H9 (cell line): Measurements from ENCODE around the gene MLYCD. TPM values are rescaled to one million over a fixed set of nuclear protein-coding genes. Genes with fewer than 3 reads are reported as not detected.

Experiments used
- DNase-seq: peaks from one replicate; pipeline ENCODE4 v3.0.0-alpha.2; 2017
- H2AFZ ChIP-seq: one replicate; pipeline ENCODE4 v1.6.1; 2013; ENCODE audit warnings: mild to moderate bottlenecking, low read length, control low read depth, moderate library complexity
- H2AK5ac ChIP-seq: 2 replicates; pipeline ENCODE4 v1.6.1; 2013; ENCODE audit warnings: low read length, control low read depth, mixed read lengths; ENCODE audit not compliant: insufficient read length
- H2BK120ac ChIP-seq: one replicate; pipeline ENCODE4 v1.6.1; 2013; ENCODE audit warnings: low read depth, mild to moderate bottlenecking, low read length, control low read depth, inconsistent platforms; ENCODE audit not compliant: poor library complexity, severe bottlenecking
- H2BK12ac ChIP-seq: 2 replicates; pipeline ENCODE4 v1.6.1; 2013; ENCODE audit warnings: low read length, control low read depth, mixed read lengths, low read depth; ENCODE audit not compliant: insufficient read length
- H2BK15ac ChIP-seq: 2 replicates; pipeline ENCODE4 v1.6.1; 2013; ENCODE audit warnings: low read depth, low read length, control low read depth
- H2BK20ac ChIP-seq: one replicate; pipeline ENCODE4 v1.6.1; 2013; ENCODE audit warnings: low read depth, mild to moderate bottlenecking, low read length, control low read depth, inconsistent platforms; ENCODE audit not compliant: poor library complexity, severe bottlenecking
- H2BK5ac ChIP-seq: 2 replicates; pipeline ENCODE4 v1.6.1; 2013; ENCODE audit warnings: low read length, control low read depth, mixed read lengths; ENCODE audit not compliant: insufficient read length
- H3K14ac ChIP-seq: 2 replicates; pipeline ENCODE4 v1.6.1; 2013; ENCODE audit warnings: low read length, control low read depth; ENCODE audit not compliant: insufficient read depth
- H3K18ac ChIP-seq: 2 replicates; pipeline ENCODE4 v1.6.1; 2013; ENCODE audit warnings: low read depth, mild to moderate bottlenecking, mixed read lengths, low read length, control low read depth; ENCODE audit not compliant: insufficient read length
- H3K23ac ChIP-seq: 2 replicates; pipeline ENCODE4 v1.6.1; 2013; ENCODE audit warnings: low read length, control low read depth, mixed read lengths, low read depth; ENCODE audit not compliant: insufficient read length
- H3K23me2 ChIP-seq: 2 replicates; pipeline ENCODE4 v1.6.1; 2013; ENCODE audit warnings: low read depth, mild to moderate bottlenecking, mixed read lengths, low read length, control low read depth; ENCODE audit not compliant: insufficient read length, poor library complexity, severe bottlenecking
- H3K27ac ChIP-seq: 2 replicates; pipeline ENCODE4 v1.5.1; 2013; ENCODE audit warnings: low read length, control low read depth, mixed read lengths, low read depth; ENCODE audit not compliant: insufficient read length
- H3K27me3 ChIP-seq: 2 replicates; pipeline ENCODE4 v1.6.1; 2013; ENCODE audit warnings: low read length, control low read depth, inconsistent platforms; ENCODE audit not compliant: insufficient read depth
- H3K4ac ChIP-seq: 2 replicates; pipeline ENCODE4 v1.6.1; 2013; ENCODE audit warnings: low read depth, mild to moderate bottlenecking, control low read depth, inconsistent platforms, low read length, moderate library complexity
- H3K4me1 ChIP-seq: 2 replicates; pipeline ENCODE4 v1.6.1; 2013; ENCODE audit warnings: low read length, control low read depth, inconsistent platforms; ENCODE audit not compliant: insufficient read depth
- H3K4me2 ChIP-seq: 2 replicates; pipeline ENCODE4 v1.6.1; 2013; ENCODE audit warnings: low read length, control low read depth, mixed read lengths; ENCODE audit not compliant: insufficient read length, insufficient read depth
- H3K56ac ChIP-seq: 2 replicates; pipeline ENCODE4 v1.6.1; 2013; ENCODE audit warnings: low read depth, mild to moderate bottlenecking, mixed read lengths, low read length, control low read depth; ENCODE audit not compliant: insufficient read length
- H3K79me1 ChIP-seq: 2 replicates; pipeline ENCODE4 v1.6.1; 2013; ENCODE audit warnings: low read depth, mild to moderate bottlenecking, moderate library complexity, low read length, control low read depth, inconsistent platforms; ENCODE audit not compliant: insufficient read depth, poor library complexity, severe bottlenecking
- H3K79me2 ChIP-seq: 2 replicates; pipeline ENCODE4 v1.6.1; 2013; ENCODE audit warnings: low read length, control low read depth, inconsistent platforms; ENCODE audit not compliant: insufficient read depth
- H3K9ac ChIP-seq: 2 replicates; pipeline ENCODE4 v1.6.1; 2013; ENCODE audit warnings: low read length, control low read depth, mixed read lengths; ENCODE audit not compliant: insufficient read length; ENCODE audit errors: extremely low read depth
- H3K9me3 ChIP-seq: one replicate; pipeline ENCODE4 v1.6.1; 2013; ENCODE audit warnings: low read depth, low read length, inconsistent platforms; ENCODE audit not compliant: control insufficient read depth
- H3T11ph ChIP-seq: one replicate; pipeline ENCODE4 v1.6.1; 2013; ENCODE audit warnings: mild to moderate bottlenecking, low read length, control low read depth, inconsistent platforms
- H4K20me1 ChIP-seq: one replicate; pipeline ENCODE4 v1.6.1; 2013; ENCODE audit not compliant: control insufficient read depth, insufficient read length, insufficient read depth
- H4K5ac ChIP-seq: 2 replicates; pipeline ENCODE4 v1.6.1; 2013; ENCODE audit warnings: low read depth, mild to moderate bottlenecking, mixed read lengths, low read length, control low read depth; ENCODE audit not compliant: insufficient read length
- H4K8ac ChIP-seq: replicated peaks from 2 replicates; pipeline ENCODE4 v1.6.1; 2013; ENCODE audit warnings: low read length, control low read depth, mixed read lengths, low read depth; ENCODE audit not compliant: insufficient read length
- H4K91ac ChIP-seq: 2 replicates; pipeline ENCODE4 v1.6.1; 2013; ENCODE audit warnings: low read depth, mild to moderate bottlenecking, moderate library complexity, mixed read lengths, low read length, control low read depth; ENCODE audit not compliant: insufficient read length
- H3K27ac Mint-ChIP-seq, 3 experiments: 2 replicates in 2 of 3; 3 replicates in 1 of 3; pipeline ENCODE4 v1.8.0; 2020 to 2021; ENCODE audit warnings: mixed read lengths in 3 of 3, mild to moderate bottlenecking in 1 of 3, moderate library complexity in 1 of 3
- H3K27me3 Mint-ChIP-seq: 2 replicates; pipeline ENCODE4 v1.8.0; 2021; ENCODE audit warnings: low read depth, mild to moderate bottlenecking, moderate library complexity, mixed read lengths
- H3K36me3 Mint-ChIP-seq, 3 experiments: 2 replicates in 2 of 3; 3 replicates in 1 of 3; pipeline ENCODE4 v1.8.0; 2020 to 2021; ENCODE audit warnings: low read depth in 3 of 3, mixed read lengths in 3 of 3; ENCODE audit not compliant: insufficient read depth in 1 of 3
- H3K4me1 Mint-ChIP-seq, 2 experiments: 2 replicates each; pipeline ENCODE4 v1.8.0; 2020; ENCODE audit warnings: mixed read lengths in 2 of 2
- H3K4me3 Mint-ChIP-seq, 2 experiments: 2 replicates in 1 of 2; 3 replicates in 1 of 2; pipeline ENCODE4 v1.8.0; 2020 to 2021; ENCODE audit warnings: mild to moderate bottlenecking in 2 of 2, mixed read lengths in 2 of 2, moderate library complexity in 1 of 2
- H3K9me3 Mint-ChIP-seq, 2 experiments: 2 replicates in 1 of 2; 3 replicates in 1 of 2; pipeline ENCODE4 v1.8.0; 2020; ENCODE audit warnings: mild to moderate bottlenecking in 2 of 2, mixed read lengths in 2 of 2, moderate library complexity in 1 of 2
- WGBS: extraction: QIAGEN DNeasy Blood & Tissue Kit; methylation state at CpG from one replicate; pipeline ENCODE4 v1.1.7; 2013; ENCODE audit warnings: missing lambda C conversion rate, low lambda C conversion rate, mixed read lengths; ENCODE audit not compliant: insufficient read length; ENCODE audit errors: extremely low coverage; 5-methylcytosine and 5-hydroxymethylcytosine counted together
- total RNA-seq: library from RNA; stranded (reverse); gene quantifications from 2 replicates; pipeline ENCODE4 v1.2.1, GENCODE V29; 2021
- TF ChIP-seq, protein P1 (sequence below): fragments of 200-600 bp; sonication (generic); conservative IDR thresholded peaks from 3 replicates; pipeline ENCODE4 v1.8.0; 2021; ENCODE audit warnings: antibody characterized with exemption, mild to moderate bottlenecking

The MLYCD gene
- total RNA-seq, 1 experiment from 2014 or later: 7.1 TPM

DNA sequence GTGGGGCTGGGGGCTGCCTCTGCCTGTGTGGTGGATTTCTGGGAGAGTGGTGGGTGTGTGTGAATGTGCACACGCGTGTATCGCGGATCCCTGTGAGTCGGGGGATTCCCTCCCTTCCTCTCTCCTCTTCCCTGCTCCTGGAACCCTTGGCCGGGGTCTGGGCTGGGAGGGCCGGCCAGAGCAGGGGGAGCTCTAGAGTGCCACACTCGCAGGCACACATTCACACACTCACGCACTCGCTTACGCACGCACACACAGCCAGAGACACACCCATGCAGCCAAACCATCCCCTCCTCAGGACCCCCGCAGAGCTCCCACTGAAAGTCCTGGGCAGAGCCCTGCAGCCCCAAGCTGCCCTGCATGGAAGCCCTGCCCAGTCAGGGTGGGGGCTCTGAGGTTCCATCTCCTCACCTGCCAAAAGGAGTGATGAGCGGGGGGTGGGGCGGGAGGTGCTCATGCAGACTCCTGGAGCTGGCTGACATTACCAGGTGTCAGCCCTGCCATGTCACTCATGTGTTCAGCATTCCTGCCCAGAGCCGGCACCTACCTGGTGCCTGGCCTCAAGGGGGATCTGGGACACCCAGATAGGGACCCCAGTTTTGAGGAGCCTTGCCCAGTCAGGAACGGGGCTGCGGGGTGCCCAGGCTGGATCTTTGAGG lies 71.0 kb downstream of the MLYCD start:
- Histone ChIP-seq H3K14ac (no peak overlapping the region; the same call in 1 of the 2 replicates), H3K23me2 (peaks cover 6% of the 10 kb centered on the region), H3K27ac (no peak overlapping the region), H3K18ac (no peak overlapping the region), H4K5ac (no peak overlapping the region), H2BK12ac (no peak overlapping the region), H3K9ac (no peak overlapping the region), H3K9me3 (no peaks in the 10 kb centered on the region), H3K79me1 (no peaks in the 10 kb centered on the region), H2AK5ac (no peak overlapping the region), H3K4me2 (peak overlapping the region; percentile 68), H2BK5ac (no peak overlapping the region), H3T11ph (no peak overlapping the region), H2BK15ac (no peak overlapping the region), H4K20me1 (peaks cover 3% of the 10 kb centered on the region), H3K27me3 (peaks cover 2% of the 10 kb centered on the region; the same call in 1 of the 2 replicates), H4K91ac (no peak overlapping the region), H3K79me2 (no peaks in the 10 kb centered on the region), H2BK120ac (no peak overlapping the region), H2BK20ac (no peak overlapping the region), H3K23ac (no peak overlapping the region), H3K56ac (no peak overlapping the region), H4K8ac (no peak overlapping the region), H2AFZ (no peak overlapping the region), H3K4me1 (no peaks in the 10 kb centered on the region), H3K4ac (no peak overlapping the region)
- Mint-ChIP-seq H3K27ac (no peak overlapping the region; a peak in 1 of 7 replicates), H3K27me3 (peaks cover 17% of the 10 kb centered on the region), H3K4me3 (peak overlapping the region; percentile 74 to 90), H3K36me3 (no peaks in the 10 kb centered on the region), H3K9me3 (no peaks in the 10 kb centered on the region; a peak in 1 of 5 replicates), H3K4me1 (peaks cover 17 to 53% of the 10 kb centered on the region in 2 experiments)
- no CpG with 5 or more reads among the region's 18 CpGs for WGBS
- TF ChIP-seq, protein P1, sequence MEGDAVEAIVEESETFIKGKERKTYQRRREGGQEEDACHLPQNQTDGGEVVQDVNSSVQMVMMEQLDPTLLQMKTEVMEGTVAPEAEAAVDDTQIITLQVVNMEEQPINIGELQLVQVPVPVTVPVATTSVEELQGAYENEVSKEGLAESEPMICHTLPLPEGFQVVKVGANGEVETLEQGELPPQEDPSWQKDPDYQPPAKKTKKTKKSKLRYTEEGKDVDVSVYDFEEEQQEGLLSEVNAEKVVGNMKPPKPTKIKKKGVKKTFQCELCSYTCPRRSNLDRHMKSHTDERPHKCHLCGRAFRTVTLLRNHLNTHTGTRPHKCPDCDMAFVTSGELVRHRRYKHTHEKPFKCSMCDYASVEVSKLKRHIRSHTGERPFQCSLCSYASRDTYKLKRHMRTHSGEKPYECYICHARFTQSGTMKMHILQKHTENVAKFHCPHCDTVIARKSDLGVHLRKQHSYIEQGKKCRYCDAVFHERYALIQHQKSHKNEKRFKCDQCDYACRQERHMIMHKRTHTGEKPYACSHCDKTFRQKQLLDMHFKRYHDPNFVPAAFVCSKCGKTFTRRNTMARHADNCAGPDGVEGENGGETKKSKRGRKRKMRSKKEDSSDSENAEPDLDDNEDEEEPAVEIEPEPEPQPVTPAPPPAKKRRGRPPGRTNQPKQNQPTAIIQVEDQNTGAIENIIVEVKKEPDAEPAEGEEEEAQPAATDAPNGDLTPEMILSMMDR: no peak
- DNase-seq: no peak
